Measurements from ENCODE around the gene LSS.

GRCh38 chr21:46189959-46190490 is 38.5 kb downstream of the LSS start:
- TF ChIP-seq CTCF (IDR thresholded peaks at IDR 0.05) = no peak
- TF ChIP-seq POLR2A (IDR thresholded peaks at IDR 0.05) = no peak
